Liver (tissue), 3 donors: ENCODE results near the gene COL23A1.

ENCODE experiments used
- SP1 ChIP-seq: IDR thresholded peaks from 2 replicates; pipeline ENCODE4 v1.6.1; 2018; ENCODE audit warnings: antibody characterized with exemption, mild to moderate bottlenecking
- TF ChIP-seq, protein P1 (sequence below): fragments of 150-350 bp; IDR thresholded peaks from 2 replicates; pipeline ENCODE4 v1.5.1; 2017; ENCODE audit warnings: improper control_type of control experiment, low read depth, low read length; ENCODE audit not compliant: missing input control
- donor health status: healthy.
- donor health status: healthy.

- TF ChIP-seq, protein P1, sequence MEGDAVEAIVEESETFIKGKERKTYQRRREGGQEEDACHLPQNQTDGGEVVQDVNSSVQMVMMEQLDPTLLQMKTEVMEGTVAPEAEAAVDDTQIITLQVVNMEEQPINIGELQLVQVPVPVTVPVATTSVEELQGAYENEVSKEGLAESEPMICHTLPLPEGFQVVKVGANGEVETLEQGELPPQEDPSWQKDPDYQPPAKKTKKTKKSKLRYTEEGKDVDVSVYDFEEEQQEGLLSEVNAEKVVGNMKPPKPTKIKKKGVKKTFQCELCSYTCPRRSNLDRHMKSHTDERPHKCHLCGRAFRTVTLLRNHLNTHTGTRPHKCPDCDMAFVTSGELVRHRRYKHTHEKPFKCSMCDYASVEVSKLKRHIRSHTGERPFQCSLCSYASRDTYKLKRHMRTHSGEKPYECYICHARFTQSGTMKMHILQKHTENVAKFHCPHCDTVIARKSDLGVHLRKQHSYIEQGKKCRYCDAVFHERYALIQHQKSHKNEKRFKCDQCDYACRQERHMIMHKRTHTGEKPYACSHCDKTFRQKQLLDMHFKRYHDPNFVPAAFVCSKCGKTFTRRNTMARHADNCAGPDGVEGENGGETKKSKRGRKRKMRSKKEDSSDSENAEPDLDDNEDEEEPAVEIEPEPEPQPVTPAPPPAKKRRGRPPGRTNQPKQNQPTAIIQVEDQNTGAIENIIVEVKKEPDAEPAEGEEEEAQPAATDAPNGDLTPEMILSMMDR, result no peak
- no peak for TF ChIP-seq SP1
Measured at GRCh38 chr5:178630475-178630930, 40.3 kb upstream of the COL23A1 start.
